Activated naive CD8-positive, alpha-beta T cell treated with anti-CD3 and anti-CD28 coated beads, Interleukin-2, amount 10 ng/mL, durations not matched to agents 7 days and 5 days (primary cell): Measurements from ENCODE around the gene PLXNA3. TPM values are rescaled to one million over a fixed set of nuclear protein-coding genes. Genes with fewer than 3 reads are reported as not detected.

ENCODE experiments used
- ATAC-seq: fragments of 150-1000 bp; cut with Tn5 transposase; one replicate; pipeline ENCODE4 v1.10.0; 2021; ENCODE audit warnings: low read depth, moderate library complexity
- POLR2A ChIA-PET: fragments of 350-600 bp; sonication (Branson Sonifier 250); formaldehyde crosslinking; loops from one replicate; lab custom pipeline; 2021; ENCODE audit warnings: antibody characterized with exemption; lab: Charles Lee
- DNase-seq: peaks from one replicate; pipeline ENCODE4 v3.0.0; 2021
- H3K27ac Mint-ChIP-seq: one replicate; pipeline ENCODE4 v1.8.0; 2022; ENCODE audit warnings: mild to moderate bottlenecking, mixed read lengths
- H3K27me3 Mint-ChIP-seq: one replicate; pipeline ENCODE4 v1.8.0; 2022; ENCODE audit warnings: mild to moderate bottlenecking, moderate library complexity, mixed read lengths
- H3K36me3 Mint-ChIP-seq: one replicate; pipeline ENCODE4 v1.8.0; 2021; ENCODE audit warnings: mild to moderate bottlenecking, mixed read lengths
- H3K4me1 Mint-ChIP-seq: one replicate; pipeline ENCODE4 v1.8.0; 2021; ENCODE audit warnings: mixed read lengths
- H3K4me3 Mint-ChIP-seq: one replicate; pipeline ENCODE4 v1.8.0; 2022; ENCODE audit warnings: mild to moderate bottlenecking, moderate library complexity, mixed read lengths
- H3K9me3 Mint-ChIP-seq: one replicate; pipeline ENCODE4 v1.8.0; 2021; ENCODE audit warnings: mixed read lengths
- total RNA-seq, 2 experiments: library from RNA; stranded (reverse); gene quantifications; one replicate each; pipeline ENCODE4 v1.2.3, GENCODE V29; 2021

Gene PLXNA3
- total RNA-seq, 2 experiments from 2014 or later = 62.5 to 64.1 TPM

GRCh38 chrX:154481195-154481594 is 23.1 kb downstream of the PLXNA3 start:
- H3K9me3 Mint-ChIP-seq = no peaks in the 10 kb centered on the region
- H3K4me3 Mint-ChIP-seq = no peak overlapping the region
- peaks cover 13% of the 10 kb centered on the region for H3K4me1 Mint-ChIP-seq
- POLR2A ChIA-PET = interaction anchor here (0.7 to 2.9 kb wide), 2 partner anchors 9 to 35 kb away, joined by 5 to 15 read pairs; partner anchors contain the start of genes FAM3A and SLC10A3
- DNase-seq (no peak), ATAC-seq (no peak)
- H3K36me3 Mint-ChIP-seq = peaks cover 4% of the 10 kb centered on the region
- H3K27me3 Mint-ChIP-seq = no peaks in the 10 kb centered on the region
- no peak overlapping the region for H3K27ac Mint-ChIP-seq

- POLR2A ChIA-PET = interaction anchor here (0.9 to 2.9 kb wide), 2 partner anchors 8 to 70 kb away, joined by 3 to 15 read pairs; partner anchors contain the start of gene SLC10A3
- Mint-ChIP-seq H3K4me1 (peaks cover 10% of the 10 kb centered on the region), H3K27ac (peak overlapping the region; percentile 36), H3K9me3 (no peaks in the 10 kb centered on the region), H3K27me3 (no peaks in the 10 kb centered on the region), H3K4me3 (no peak overlapping the region), H3K36me3 (peaks cover 4% of the 10 kb centered on the region)
- no peak for DNase-seq
- no peak for ATAC-seq
These were observed 24.0 kb downstream of the PLXNA3 start for GRCh38 chrX:154481911-154482601.

- Mint-ChIP-seq H3K4me1 (peaks cover 8% of the 10 kb centered on the region), H3K4me3 (no peak overlapping the region), H3K27me3 (no peaks in the 10 kb centered on the region), H3K27ac (no peak overlapping the region), H3K9me3 (no peaks in the 10 kb centered on the region), H3K36me3 (peaks cover 4% of the 10 kb centered on the region)
- no peak for ATAC-seq
- DNase-seq = no peak
- POLR2A ChIA-PET = interaction anchor here (0.9 kb wide), 1 partner anchor 71 kb away, joined by 3 read pairs; no protein-coding TSS in a partner anchor
These were observed 24.7 kb downstream of the PLXNA3 start for GRCh38 chrX:154482786-154483185.

- peaks cover 8% of the 10 kb centered on the region for H3K4me1 Mint-ChIP-seq
- H3K27ac Mint-ChIP-seq = no peak overlapping the region
- no peak overlapping the region for H3K4me3 Mint-ChIP-seq
- POLR2A ChIA-PET = interaction anchor here (0.9 kb wide), 1 partner anchor 71 kb away, joined by 3 read pairs; no protein-coding TSS in a partner anchor
- H3K27me3 Mint-ChIP-seq = no peaks in the 10 kb centered on the region
- no peak for DNase-seq
- H3K36me3 Mint-ChIP-seq = peaks cover 4% of the 10 kb centered on the region
- H3K9me3 Mint-ChIP-seq = no peaks in the 10 kb centered on the region
- no peak for ATAC-seq
These were observed 25.2 kb downstream of the PLXNA3 start for GRCh38 chrX:154483325-154483724.

- H3K27ac Mint-ChIP-seq = no peak overlapping the region
- no peak for DNase-seq
- H3K4me1 Mint-ChIP-seq = peaks cover 11% of the 10 kb centered on the region
- POLR2A ChIA-PET = interaction anchor here (1.5 kb wide), 1 partner anchor 86 kb away, joined by 7 read pairs; the partner anchor contains the start of gene RPL10
- H3K9me3 Mint-ChIP-seq = no peaks in the 10 kb centered on the region
- ATAC-seq = no peak
- H3K4me3 Mint-ChIP-seq = peak overlapping the region; percentile 22
- H3K27me3 Mint-ChIP-seq = no peaks in the 10 kb centered on the region
- H3K36me3 Mint-ChIP-seq = peaks cover 4% of the 10 kb centered on the region
These were observed 26.4 kb downstream of the PLXNA3 start for GRCh38 chrX:154484255-154485149.

- DNase-seq = no peak
- H3K4me1 Mint-ChIP-seq = peaks cover 11% of the 10 kb centered on the region
- H3K27ac Mint-ChIP-seq = peak overlapping the region; percentile 38
- peak overlapping the region; percentile 64 for H3K4me3 Mint-ChIP-seq
- peaks cover 6% of the 10 kb centered on the region for H3K36me3 Mint-ChIP-seq
- H3K27me3 Mint-ChIP-seq = no peaks in the 10 kb centered on the region
- ATAC-seq = no peak
- H3K9me3 Mint-ChIP-seq = no peaks in the 10 kb centered on the region
- POLR2A ChIA-PET = interaction anchor here (0.8 to 2.9 kb wide), 7 partner anchors 9 to 87 kb away, joined by 3 to 15 read pairs (median 5); partner anchors contain the start of gene RPL10
These were observed 27.3 kb downstream of the PLXNA3 start for GRCh38 chrX:154485150-154486051.

GRCh38 chrX:154486052-154486395 is 27.9 kb downstream of the PLXNA3 start:
- Mint-ChIP-seq H3K27ac (no peak overlapping the region), H3K36me3 (peaks cover 6% of the 10 kb centered on the region), H3K4me3 (no peak overlapping the region), H3K9me3 (no peaks in the 10 kb centered on the region), H3K27me3 (no peaks in the 10 kb centered on the region), H3K4me1 (peaks cover 11% of the 10 kb centered on the region)
- POLR2A ChIA-PET = interaction anchor here (0.8 to 2.9 kb wide), 9 partner anchors 9 to 115 kb away, joined by 3 to 15 read pairs (median 4); partner anchors contain the start of genes FAM3A and RPL10
- peak; percentile 66 for DNase-seq
- ATAC-seq = peak; percentile 9

GRCh38 chrX:154486396-154487207 is 28.5 kb downstream of the PLXNA3 start, which contains the start of gene UBL4A:
TSS of gene UBL4A (minus strand) at chrX:154486615. CDS start at chrX:154486584, 31 bp downstream.
- DNase-seq (peak; percentile 79), ATAC-seq (peak; percentile 16)
- H3K27ac Mint-ChIP-seq = peak within 1 kb of the TSS; percentile 89
- no peaks in the 10 kb centered on the region for H3K9me3 Mint-ChIP-seq
- H3K36me3 Mint-ChIP-seq = peaks cover 6% of the 10 kb centered on the region
- peaks cover 9% of the 10 kb centered on the region for H3K4me1 Mint-ChIP-seq
- POLR2A ChIA-PET = interaction anchor here (0.8 to 2.9 kb wide), 13 partner anchors 10 to 116 kb away, joined by 3 to 15 read pairs (median 4); partner anchors contain the start of genes FAM3A, IKBKG and RPL10
- H3K27me3 Mint-ChIP-seq = no peaks in the 10 kb centered on the region
- peak within 1 kb of the TSS; percentile 78 for H3K4me3 Mint-ChIP-seq

GRCh38 chrX:154487518-154488290 is 29.6 kb downstream of the PLXNA3 start:
- H3K4me3 Mint-ChIP-seq = peak overlapping the region; percentile 78
- ATAC-seq = no peak
- POLR2A ChIA-PET = interaction anchor here (0.9 to 2.9 kb wide), 7 partner anchors 11 to 89 kb away, joined by 3 to 15 read pairs (median 5); partner anchors contain the start of genes IKBKG and RPL10
- H3K4me1 Mint-ChIP-seq = peaks cover 10% of the 10 kb centered on the region
- no peaks in the 10 kb centered on the region for H3K9me3 Mint-ChIP-seq
- peak overlapping the region; percentile 70 for H3K27ac Mint-ChIP-seq
- no peaks in the 10 kb centered on the region for H3K27me3 Mint-ChIP-seq
- peaks cover 6% of the 10 kb centered on the region for H3K36me3 Mint-ChIP-seq
- no peak for DNase-seq

- no peak overlapping the region for H3K27ac Mint-ChIP-seq
- DNase-seq = no peak
- H3K36me3 Mint-ChIP-seq = peaks cover 4% of the 10 kb centered on the region
- POLR2A ChIA-PET = interaction anchor here (0.5 to 3.3 kb wide), 5 partner anchors 12 to 77 kb away, joined by 5 to 32 read pairs (median 15); partner anchors contain the start of genes FAM3A, IKBKG and TAFAZZIN
- H3K4me3 Mint-ChIP-seq = peak overlapping the region; percentile 49
- no peak for ATAC-seq
- H3K4me1 Mint-ChIP-seq = peaks cover 8% of the 10 kb centered on the region
- no peaks in the 10 kb centered on the region for H3K9me3 Mint-ChIP-seq
- no peaks in the 10 kb centered on the region for H3K27me3 Mint-ChIP-seq
These were observed 30.4 kb downstream of the PLXNA3 start for GRCh38 chrX:154488336-154489075.
